ENCODE results near the gene WTIP.

- no peak for TF ChIP-seq CTCF (IDR thresholded peaks at IDR 0.05)
- TF ChIP-seq POLR2A (IDR thresholded peaks at IDR 0.05): no peak
Measured at GRCh38 chr19:34482380-34483250, 1.1 kb downstream of the WTIP start.

All from body of pancreas (tissue), 4 donors.